Body of pancreas (tissue), 4 donors: Measurements from ENCODE around the gene PRR23B.

Experiments
- CTCF ChIP-seq, 7 experiments: fragments of 450-650 bp in 4 of 7; fragments of 200-600 bp in 3 of 7; sonication (generic) in 3 of 7; IDR thresholded peaks; one replicate each; pipeline ENCODE4 v1.5.1; 2016 to 2019; ENCODE audit warnings: antibody characterized with exemption in 7 of 7
- POLR2A ChIP-seq, 3 donors: fragments of 450-650 bp; IDR thresholded peaks; one replicate each; pipeline ENCODE4 v1.6.1; 2016; ENCODE audit warnings: antibody characterized with exemption in 3 of 3, mild to moderate bottlenecking in 2 of 3

GRCh38 chr3:138975351-138975750 lies 45.4 kb downstream of the PRR23B start:
- TF ChIP-seq CTCF (IDR thresholded peaks at IDR 0.05) (no peak), POLR2A (IDR thresholded peaks at IDR 0.05) (no peak)
